ENCODE results near the gene NEAT1.

The NEAT1 gene

GRCh38 chr11:65422633-65423515, at the start of gene NEAT1:
Gene NEAT1, plus strand, starts transcription at chr11:65422798.
- no peaks in the 10 kb centered on the region for H3K36me3 ChIP-seq (ENCODE audit: insufficient read depth, low read depth, low read length)
- no peaks in the 10 kb centered on the region for H3K27me3 ChIP-seq (ENCODE audit: insufficient read depth, low read length)
- peak within 1 kb of the TSS; percentile 72 for H3K4me3 ChIP-seq (ENCODE audit: low read length)
- H3K27ac ChIP-seq (ENCODE audit: low read length): peak within 1 kb of the TSS; percentile 50
- peaks cover 41% of the 10 kb centered on the region for H3K4me1 ChIP-seq (ENCODE audit: insufficient read depth, low read length)
- peak within 1 kb of the TSS; percentile 83 for H3K9ac ChIP-seq (ENCODE audit: low read depth, low read length)
- no peaks in the 10 kb centered on the region for H3K9me3 ChIP-seq (ENCODE audit: insufficient read depth, low read depth, low read length)

GRCh38 chr11:65373839-65374580, 48.6 kb upstream of the NEAT1 start:
- H3K9ac ChIP-seq (ENCODE audit: low read depth, low read length): no peak overlapping the region
- H3K27ac ChIP-seq (ENCODE audit: low read length): no peak overlapping the region
- no peaks in the 10 kb centered on the region for H3K4me1 ChIP-seq (ENCODE audit: insufficient read depth, low read length)
- H3K9me3 ChIP-seq (ENCODE audit: insufficient read depth, low read depth, low read length): no peaks in the 10 kb centered on the region
- H3K27me3 ChIP-seq (ENCODE audit: insufficient read depth, low read length): no peaks in the 10 kb centered on the region
- H3K4me3 ChIP-seq (ENCODE audit: low read length): no peak overlapping the region
- no peaks in the 10 kb centered on the region for H3K36me3 ChIP-seq (ENCODE audit: insufficient read depth, low read depth, low read length)

- Histone ChIP-seq H3K27me3 (ENCODE audit: insufficient read depth, low read length) (no peaks in the 10 kb centered on the region), H3K27ac (ENCODE audit: low read length) (no peak overlapping the region), H3K4me3 (ENCODE audit: low read length) (no peak overlapping the region), H3K9me3 (ENCODE audit: insufficient read depth, low read depth, low read length) (no peaks in the 10 kb centered on the region), H3K9ac (ENCODE audit: low read depth, low read length) (no peak overlapping the region), H3K36me3 (ENCODE audit: insufficient read depth, low read depth, low read length) (no peaks in the 10 kb centered on the region), H3K4me1 (ENCODE audit: insufficient read depth, low read length) (no peaks in the 10 kb centered on the region)
Observed at GRCh38 chr11:65375012-65375411, 47.6 kb upstream of the NEAT1 start.

DNA sequence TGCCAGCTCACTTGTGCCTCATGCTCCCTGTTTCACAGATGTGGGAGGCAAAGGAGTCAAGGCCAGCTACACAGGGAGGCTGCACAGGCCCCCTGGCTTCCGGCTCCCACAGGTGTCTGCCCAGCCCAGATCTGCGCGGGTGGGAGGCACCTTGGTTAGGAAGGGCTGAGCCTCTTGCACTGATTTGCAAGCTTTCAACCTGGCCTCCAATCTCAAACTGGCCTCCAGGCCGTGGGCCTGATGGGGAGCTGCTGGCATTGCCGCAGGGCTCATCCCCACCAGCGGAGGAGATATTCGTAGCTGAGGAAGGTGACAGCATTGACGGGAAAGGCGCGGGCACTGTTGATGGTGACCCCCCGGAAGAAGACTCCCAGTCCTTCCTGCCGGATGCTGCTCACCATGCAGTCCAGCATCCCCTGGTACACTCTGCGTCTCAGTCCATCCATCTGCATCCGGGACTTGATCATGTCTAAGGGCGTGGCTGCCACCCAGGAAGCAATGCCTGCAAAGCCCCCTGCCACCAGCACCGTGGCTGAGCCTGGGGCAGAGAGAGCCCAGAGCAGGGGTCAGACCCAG, 46.4 kb upstream of the NEAT1 start:
- Histone ChIP-seq H3K36me3 (ENCODE audit: insufficient read depth, low read depth, low read length) (no peaks in the 10 kb centered on the region), H3K27ac (ENCODE audit: low read length) (no peak overlapping the region), H3K4me1 (ENCODE audit: insufficient read depth, low read length) (no peaks in the 10 kb centered on the region), H3K9ac (ENCODE audit: low read depth, low read length) (no peak overlapping the region), H3K9me3 (ENCODE audit: insufficient read depth, low read depth, low read length) (no peaks in the 10 kb centered on the region), H3K4me3 (ENCODE audit: low read length) (no peak overlapping the region), H3K27me3 (ENCODE audit: insufficient read depth, low read length) (no peaks in the 10 kb centered on the region)

GRCh38 chr11:65377036-65377435, 45.6 kb upstream of the NEAT1 start:
- H3K27ac ChIP-seq (ENCODE audit: low read length): no peak overlapping the region
- H3K4me3 ChIP-seq (ENCODE audit: low read length): no peak overlapping the region
- H3K36me3 ChIP-seq (ENCODE audit: insufficient read depth, low read depth, low read length): no peaks in the 10 kb centered on the region
- no peak overlapping the region for H3K9ac ChIP-seq (ENCODE audit: low read depth, low read length)
- no peaks in the 10 kb centered on the region for H3K27me3 ChIP-seq (ENCODE audit: insufficient read depth, low read length)
- H3K9me3 ChIP-seq (ENCODE audit: insufficient read depth, low read depth, low read length): no peaks in the 10 kb centered on the region
- no peaks in the 10 kb centered on the region for H3K4me1 ChIP-seq (ENCODE audit: insufficient read depth, low read length)

- no peaks in the 10 kb centered on the region for H3K36me3 ChIP-seq (ENCODE audit: insufficient read depth, low read depth, low read length)
- H3K9me3 ChIP-seq (ENCODE audit: insufficient read depth, low read depth, low read length): no peaks in the 10 kb centered on the region
- no peak overlapping the region for H3K4me3 ChIP-seq (ENCODE audit: low read length)
- H3K4me1 ChIP-seq (ENCODE audit: insufficient read depth, low read length): no peaks in the 10 kb centered on the region; the same call in 1 of the 2 replicates
- H3K27me3 ChIP-seq (ENCODE audit: insufficient read depth, low read length): no peaks in the 10 kb centered on the region
- no peak overlapping the region for H3K9ac ChIP-seq (ENCODE audit: low read depth, low read length)
- no peak overlapping the region for H3K27ac ChIP-seq (ENCODE audit: low read length)
Observed at GRCh38 chr11:65377777-65378176, 44.8 kb upstream of the NEAT1 start.

- Histone ChIP-seq H3K27ac (ENCODE audit: low read length) (no peak overlapping the region), H3K36me3 (ENCODE audit: insufficient read depth, low read depth, low read length) (no peaks in the 10 kb centered on the region), H3K9ac (ENCODE audit: low read depth, low read length) (no peak overlapping the region), H3K4me1 (ENCODE audit: insufficient read depth, low read length) (no peaks in the 10 kb centered on the region; the same call in 1 of the 2 replicates), H3K9me3 (ENCODE audit: insufficient read depth, low read depth, low read length) (no peaks in the 10 kb centered on the region), H3K27me3 (ENCODE audit: insufficient read depth, low read length) (no peaks in the 10 kb centered on the region), H3K4me3 (ENCODE audit: low read length) (no peak overlapping the region)
Observed at GRCh38 chr11:65378208-65378927, 44.2 kb upstream of the NEAT1 start.

DNA sequence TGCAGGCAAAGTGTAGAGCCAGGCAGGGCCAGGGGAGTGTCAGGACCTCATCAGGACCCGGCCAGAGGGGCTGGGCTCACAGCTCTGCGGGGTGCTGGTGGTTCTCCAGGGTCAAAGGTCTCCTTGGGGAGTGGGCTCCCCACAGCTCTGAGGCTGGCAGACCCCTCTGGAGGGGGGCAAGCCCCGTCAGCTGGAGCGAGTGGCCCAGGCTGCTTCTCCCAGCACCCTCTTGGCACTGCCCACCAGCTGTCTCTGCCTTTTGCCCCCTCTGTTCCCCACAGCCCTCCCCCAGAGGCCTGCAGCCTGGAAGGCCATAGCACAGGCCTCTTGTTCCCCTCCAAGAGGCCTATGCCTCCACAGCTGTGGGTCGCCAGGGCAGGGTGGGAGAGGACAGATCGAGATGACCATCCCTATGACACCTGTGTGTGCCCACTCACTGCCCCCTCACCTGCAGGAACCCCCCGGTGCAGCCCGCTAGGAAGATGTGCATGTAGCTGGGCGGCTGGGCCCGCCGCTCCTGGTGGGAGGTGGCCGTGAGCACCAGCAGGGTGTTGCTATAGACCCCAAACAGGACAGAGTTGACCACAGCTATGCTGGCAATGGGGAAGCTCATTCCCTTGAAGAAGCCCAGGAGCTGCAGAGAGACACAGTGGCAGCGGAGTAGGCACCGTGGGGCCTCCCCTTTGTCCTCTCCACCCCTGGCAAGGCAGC, 43.5 kb upstream of the NEAT1 start:
- H3K9me3 ChIP-seq (ENCODE audit: insufficient read depth, low read depth, low read length): no peaks in the 10 kb centered on the region
- no peak overlapping the region for H3K27ac ChIP-seq (ENCODE audit: low read length)
- no peak overlapping the region for H3K4me3 ChIP-seq (ENCODE audit: low read length)
- no peak overlapping the region for H3K9ac ChIP-seq (ENCODE audit: low read depth, low read length)
- H3K4me1 ChIP-seq (ENCODE audit: insufficient read depth, low read length): no peaks in the 10 kb centered on the region; the same call in 1 of the 2 replicates
- H3K27me3 ChIP-seq (ENCODE audit: insufficient read depth, low read length): no peaks in the 10 kb centered on the region
- no peaks in the 10 kb centered on the region for H3K36me3 ChIP-seq (ENCODE audit: insufficient read depth, low read depth, low read length)

DNA sequence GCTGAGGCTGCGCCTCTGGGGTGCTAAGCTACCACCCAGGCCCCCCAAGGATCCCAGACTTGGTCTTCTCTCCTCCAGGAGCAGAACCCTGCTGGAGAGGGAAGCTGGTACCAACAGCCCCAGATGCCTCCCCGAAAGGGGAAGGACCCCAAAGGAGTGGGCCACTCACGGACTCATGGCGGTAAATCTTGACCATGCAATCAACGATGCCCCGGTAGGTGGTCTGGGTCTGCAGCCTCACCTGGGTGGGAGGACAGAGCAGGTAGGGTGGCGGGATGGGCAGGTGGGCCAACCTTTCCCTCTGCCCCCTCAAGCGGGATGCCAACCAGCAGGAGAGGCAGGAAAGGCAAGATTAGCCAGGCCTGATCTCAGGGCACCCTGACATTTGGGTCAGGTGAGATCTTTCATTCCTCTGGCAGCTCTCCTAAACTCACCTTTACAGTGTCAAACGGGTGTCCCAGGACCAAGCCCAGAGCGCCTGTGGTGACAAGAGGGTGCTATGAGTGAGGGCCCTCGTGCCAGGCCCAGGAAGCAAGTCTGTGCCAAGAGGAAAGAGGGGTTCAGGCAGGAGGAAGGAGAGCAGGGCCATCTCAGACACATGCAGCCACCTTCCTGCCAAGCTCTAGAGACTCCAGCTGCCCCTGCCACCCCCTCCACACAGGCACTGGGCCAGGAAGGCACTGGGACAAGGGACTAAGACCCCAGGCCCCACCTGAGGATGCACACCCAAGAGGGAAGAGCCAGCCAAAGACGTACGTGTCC, 42.7 kb upstream of the NEAT1 start:
- no peaks in the 10 kb centered on the region for H3K27me3 ChIP-seq (ENCODE audit: insufficient read depth, low read length)
- no peak overlapping the region for H3K27ac ChIP-seq (ENCODE audit: low read length)
- H3K4me3 ChIP-seq (ENCODE audit: low read length): no peak overlapping the region
- H3K4me1 ChIP-seq (ENCODE audit: insufficient read depth, low read length): no peaks in the 10 kb centered on the region; the same call in 1 of the 2 replicates
- H3K9ac ChIP-seq (ENCODE audit: low read depth, low read length): no peak overlapping the region
- no peaks in the 10 kb centered on the region for H3K9me3 ChIP-seq (ENCODE audit: insufficient read depth, low read depth, low read length)
- no peaks in the 10 kb centered on the region for H3K36me3 ChIP-seq (ENCODE audit: insufficient read depth, low read depth, low read length)

- no peaks in the 10 kb centered on the region for H3K9me3 ChIP-seq (ENCODE audit: insufficient read depth, low read depth, low read length)
- no peaks in the 10 kb centered on the region for H3K27me3 ChIP-seq (ENCODE audit: insufficient read depth, low read length)
- H3K9ac ChIP-seq (ENCODE audit: low read depth, low read length): no peak overlapping the region
- no peak overlapping the region for H3K27ac ChIP-seq (ENCODE audit: low read length)
- H3K36me3 ChIP-seq (ENCODE audit: insufficient read depth, low read depth, low read length): no peaks in the 10 kb centered on the region
- H3K4me3 ChIP-seq (ENCODE audit: low read length): no peak overlapping the region
- no peaks in the 10 kb centered on the region; the same call in 1 of the 2 replicates for H3K4me1 ChIP-seq (ENCODE audit: insufficient read depth, low read length)
Observed at GRCh38 chr11:65380460-65381119, 42.0 kb upstream of the NEAT1 start.
